AG04449 (cell line): ENCODE results near the gene TRAPPC14.

Source experiments
- CTCF ChIA-PET: fragments of 350-600 bp; formaldehyde crosslinking; extraction: SDS; loops from one replicate; lab custom pipeline; 2021; ENCODE audit warnings: antibody characterized with exemption; lab: Yijun Ruan, JAX
- POLR2A ChIA-PET: fragments of 400-600, 350-600 bp; formaldehyde crosslinking; extraction: SDS; loops from one replicate; lab custom pipeline; 2020; ENCODE audit warnings: antibody characterized with exemption, inconsistent platforms; lab: Yijun Ruan, JAX
- DNase-seq: peaks from one replicate; pipeline ENCODE4 v3.0.0-alpha.2; 2010; ENCODE audit warnings: low read depth, low spot score
- H3K4me3 ChIP-seq: 2 replicates; pipeline ENCODE4 v1.5.1; 2011; ENCODE audit warnings: low read depth, mild to moderate bottlenecking, control low read depth, low read length
- CTCF ChIP-seq: IDR thresholded peaks from one replicate; pipeline ENCODE4 v1.5.1; 2011; ENCODE audit warnings: mild to moderate bottlenecking, moderate library complexity, low read length, control low read depth, inconsistent platforms; ENCODE audit not compliant: insufficient read depth; ENCODE audit errors: missing control alignments

The TRAPPC14 gene

GRCh38 chr7:100111914-100112313 is 46.6 kb downstream of the TRAPPC14 start:
- no peak for TF ChIP-seq CTCF
- no peak overlapping the region for H3K4me3 ChIP-seq
- CTCF ChIA-PET = interaction anchor here (2.4 kb wide), 1 partner anchor 20 kb away, joined by 9 read pairs; no protein-coding TSS in a partner anchor
- no peak for DNase-seq
- POLR2A ChIA-PET = no interaction called here

DNA sequence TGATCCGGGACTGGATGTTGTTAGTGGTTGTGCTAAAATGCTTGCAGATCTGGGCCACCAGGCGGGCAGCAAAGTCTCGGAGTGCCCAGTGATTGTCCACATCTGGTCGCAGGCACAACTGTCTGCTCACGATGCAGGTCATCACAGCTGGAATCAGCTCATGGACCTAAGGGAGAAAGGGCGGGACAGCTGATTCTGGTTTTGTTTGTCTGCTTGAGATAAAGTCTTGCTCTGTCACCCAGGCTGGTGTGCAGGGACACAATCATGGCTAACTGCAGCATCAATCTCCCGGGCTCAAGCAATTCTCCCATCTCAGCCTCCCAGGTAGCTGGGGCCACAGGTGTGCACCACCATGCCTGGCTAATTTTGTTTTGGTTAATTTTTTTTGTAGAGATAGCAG is 47.4 kb downstream of the TRAPPC14 start:
- no peak for TF ChIP-seq CTCF
- ChIA-PET CTCF (no interaction called here), POLR2A (no interaction called here)
- DNase-seq = no peak
- no peak overlapping the region for H3K4me3 ChIP-seq

GRCh38 chr7:100109521-100110163 is 48.9 kb downstream of the TRAPPC14 start:
- TF ChIP-seq CTCF = no peak
- POLR2A ChIA-PET = interaction anchor here (0.6 kb wide), 1 partner anchor 17 kb away, joined by 3 read pairs; no protein-coding TSS in a partner anchor
- no peak overlapping the region for H3K4me3 ChIP-seq
- CTCF ChIA-PET = no interaction called here
- DNase-seq = no peak

GRCh38 chr7:100107890-100108289 is 50.6 kb downstream of the TRAPPC14 start:
- POLR2A ChIA-PET = no interaction called here
- TF ChIP-seq CTCF = no peak
- H3K4me3 ChIP-seq = no peak overlapping the region
- no peak for DNase-seq
- CTCF ChIA-PET = no interaction called here

DNA sequence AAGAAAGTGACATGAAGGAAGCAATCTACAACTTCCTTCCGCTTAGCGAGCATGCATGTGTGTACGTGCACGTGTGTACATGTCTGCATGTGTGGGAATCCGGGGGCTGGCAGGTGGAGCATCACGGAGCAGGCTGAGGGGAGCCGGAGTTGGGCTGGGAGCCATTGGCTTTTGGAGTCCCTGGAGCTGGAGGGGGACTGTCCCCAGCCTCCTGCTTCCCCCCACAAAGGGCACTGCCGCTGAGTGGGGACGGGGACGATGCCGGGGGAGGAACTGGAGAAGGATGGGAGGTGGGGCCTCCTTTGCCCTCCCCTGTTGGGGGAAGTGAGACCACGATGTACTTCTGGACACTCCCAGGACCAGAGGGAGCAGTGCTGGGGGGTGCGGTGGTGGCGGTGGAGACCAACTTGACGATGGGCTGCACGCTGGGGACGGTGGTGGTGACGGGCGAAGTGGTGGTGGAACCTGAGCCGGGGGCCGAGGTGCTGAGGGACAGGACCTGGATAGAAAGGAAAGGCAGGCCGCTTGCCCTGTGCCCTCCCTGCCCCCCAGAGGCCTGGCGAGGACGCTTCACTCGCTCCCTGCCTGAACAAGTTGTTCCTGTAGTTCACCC is 51.3 kb downstream of the TRAPPC14 start:
- CTCF ChIA-PET = no interaction called here
- POLR2A ChIA-PET = no interaction called here

More for the DNA sequence above, 51.3 kb downstream of the TRAPPC14 start:
- no peak for DNase-seq
- TF ChIP-seq CTCF = no peak
- H3K4me3 ChIP-seq = no peak overlapping the region
